ENCODE results near the gene SWSAP1.

Gene SWSAP1

DNA sequence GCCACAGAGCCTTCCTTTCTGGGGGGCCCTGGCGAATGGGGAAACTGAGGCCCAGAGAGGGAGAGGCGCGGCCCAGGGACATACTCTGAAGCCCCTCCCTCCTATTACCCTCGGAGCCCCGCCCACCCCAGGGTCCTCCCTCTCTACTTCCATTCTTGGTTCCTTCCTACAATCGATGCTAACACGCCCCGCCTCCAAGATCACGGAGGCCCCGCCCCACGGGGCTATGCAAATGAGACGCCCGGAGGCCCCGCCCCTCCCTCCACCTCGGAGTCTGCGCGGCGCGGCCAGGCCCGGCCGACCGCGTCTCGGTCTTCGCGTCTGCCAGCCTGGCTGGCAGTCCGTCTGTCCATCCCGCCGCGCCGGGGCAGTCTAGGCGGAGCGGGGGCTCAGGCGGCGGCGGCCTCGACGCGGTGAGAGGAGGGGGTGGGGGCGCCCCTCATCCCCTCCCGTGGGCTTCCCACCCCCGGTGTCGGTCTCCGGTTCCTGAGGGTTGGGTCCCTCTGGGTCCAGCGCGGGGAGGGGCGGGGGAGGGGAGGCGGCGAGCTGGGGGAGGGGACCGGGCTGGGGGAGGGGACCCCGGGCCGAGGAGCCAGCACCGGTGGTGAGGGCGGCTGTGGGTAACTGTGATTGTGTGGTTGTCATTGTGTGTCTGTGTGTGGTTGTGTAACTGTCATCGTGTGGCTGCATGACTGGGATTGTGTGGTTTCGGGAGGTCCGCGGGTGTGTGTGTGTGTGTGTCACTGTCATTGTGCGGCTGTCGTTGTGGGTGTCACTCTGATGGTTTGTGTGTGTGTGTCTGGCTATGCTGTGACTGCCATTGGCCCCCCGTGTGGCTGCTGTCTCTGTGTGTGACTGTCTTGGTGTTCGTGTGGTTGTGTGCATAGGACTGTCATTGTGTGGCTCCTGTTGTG lies 19.0 kb upstream of the SWSAP1 start, which contains the start of gene PLPPR2:
TSS of gene PLPPR2 (plus strand) at position 273 of the 914 bp plus-strand sequence. CDS start 2,242 bp downstream, outside the sequence.
- DNase-seq = peak; percentile 73 to 87 (median 77)

DNA sequence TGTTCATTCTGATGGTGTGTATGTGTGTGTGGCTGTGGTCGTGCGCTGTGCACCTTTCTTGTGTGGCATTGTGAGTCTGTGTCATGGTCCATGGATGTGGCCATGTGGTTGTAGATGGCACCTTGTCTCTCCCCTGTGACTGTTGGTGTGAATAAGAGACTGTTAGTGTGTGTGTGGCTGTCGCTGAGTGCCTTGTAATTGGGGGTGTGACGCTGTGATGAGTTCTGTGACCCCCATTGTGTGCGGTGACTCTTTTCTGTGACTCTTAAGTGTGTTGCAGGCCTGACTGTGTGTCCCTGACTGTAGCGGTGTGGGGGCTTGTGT lies 18.4 kb upstream of the SWSAP1 start:
- no peak for DNase-seq

DNA sequence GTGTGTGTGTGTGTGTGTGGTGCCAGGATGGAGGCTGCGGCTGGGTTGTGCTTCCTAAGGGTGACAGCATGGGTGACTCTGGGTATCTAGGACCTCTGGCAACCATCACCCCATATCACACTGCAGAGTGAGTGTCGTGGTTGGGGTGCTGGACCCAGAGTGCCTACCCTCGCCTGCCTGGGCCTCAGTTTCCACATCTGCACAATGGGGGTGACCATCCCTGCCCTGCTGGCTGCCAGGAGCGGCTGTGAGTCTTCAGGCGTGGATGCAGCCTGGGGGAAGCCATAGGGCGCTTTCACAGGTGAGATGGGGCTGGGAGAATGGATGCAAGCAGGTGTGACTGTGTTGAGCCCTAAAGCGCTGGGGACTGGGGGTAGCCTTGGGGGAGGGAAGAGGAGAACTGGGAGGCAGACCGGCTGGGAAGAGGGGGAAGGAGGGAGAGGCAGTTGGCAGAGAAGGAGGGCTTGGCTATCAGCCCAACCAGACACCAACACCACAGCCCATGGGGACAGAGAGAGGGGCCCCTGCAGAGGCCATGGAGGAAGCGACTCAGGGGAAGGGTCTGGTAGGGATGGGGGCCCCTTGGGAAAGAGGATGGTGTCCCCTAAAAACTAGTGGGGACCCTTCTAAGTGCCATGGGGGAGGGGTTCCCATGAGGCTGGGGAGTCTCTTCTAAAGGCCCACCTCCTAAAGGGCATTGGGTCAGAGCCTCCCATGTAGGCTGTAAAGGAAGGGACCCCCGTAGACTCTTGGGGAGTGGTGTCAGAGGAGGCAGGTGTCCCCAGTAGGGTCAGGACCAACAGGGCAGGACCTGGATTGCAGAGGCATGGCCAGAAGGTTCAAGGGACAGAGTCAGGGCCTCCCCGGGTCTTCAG lies 17.6 kb upstream of the SWSAP1 start:
- no peak for DNase-seq

DNA sequence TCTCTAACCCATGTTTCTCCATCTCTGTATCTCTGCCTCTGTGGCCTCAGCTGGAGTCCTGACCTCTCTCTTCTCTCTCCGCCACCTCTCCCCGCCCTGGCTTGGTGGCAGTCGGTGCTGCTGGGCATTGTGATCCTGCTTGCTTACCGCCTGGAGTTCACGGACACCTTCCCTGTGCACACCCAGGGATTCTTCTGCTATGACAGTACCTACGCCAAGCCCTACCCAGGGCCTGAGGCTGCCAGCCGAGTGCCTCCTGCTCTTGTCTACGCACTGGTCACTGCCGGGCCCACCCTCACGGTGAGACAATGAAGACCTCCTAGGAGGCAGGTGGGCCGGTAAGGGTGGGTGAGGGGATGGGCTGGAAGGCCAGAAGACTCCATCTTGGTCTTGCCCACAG lies 15.0 kb upstream of the SWSAP1 start:
- DNase-seq = no peak

DNA sequence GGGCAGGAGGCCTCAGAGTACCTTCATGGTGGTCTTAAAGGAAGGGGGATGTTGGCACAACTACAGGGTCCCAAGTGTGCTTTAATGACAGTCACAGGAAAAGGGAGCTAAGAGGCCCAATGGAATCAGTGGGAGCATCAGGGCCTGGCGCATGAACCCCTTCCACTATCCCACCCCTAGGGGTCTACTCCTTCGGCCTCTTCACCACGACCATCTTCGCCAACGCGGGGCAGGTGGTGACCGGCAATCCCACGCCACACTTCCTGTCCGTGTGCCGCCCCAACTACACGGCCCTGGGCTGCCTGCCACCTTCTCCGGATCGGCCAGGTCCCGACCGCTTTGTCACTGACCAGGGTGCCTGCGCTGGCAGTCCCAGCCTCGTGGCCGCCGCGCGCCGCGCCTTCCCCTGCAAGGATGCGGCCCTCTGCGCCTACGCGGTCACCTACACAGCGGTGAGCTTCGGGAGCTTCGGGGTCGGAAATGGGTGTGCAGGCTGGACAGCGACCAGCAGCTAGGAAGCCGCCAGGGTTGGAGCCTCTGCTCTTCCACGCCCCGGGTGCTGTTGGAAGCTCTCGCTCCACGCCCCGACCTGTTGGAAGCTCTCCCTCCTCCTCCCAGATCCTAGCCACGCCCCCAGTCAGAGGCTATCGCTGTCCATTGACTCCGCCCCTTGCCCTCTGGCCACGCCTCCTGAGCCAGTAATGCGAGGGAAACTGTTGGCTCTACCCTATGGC lies 13.3 kb upstream of the SWSAP1 start:
- DNase-seq = no peak

DNA sequence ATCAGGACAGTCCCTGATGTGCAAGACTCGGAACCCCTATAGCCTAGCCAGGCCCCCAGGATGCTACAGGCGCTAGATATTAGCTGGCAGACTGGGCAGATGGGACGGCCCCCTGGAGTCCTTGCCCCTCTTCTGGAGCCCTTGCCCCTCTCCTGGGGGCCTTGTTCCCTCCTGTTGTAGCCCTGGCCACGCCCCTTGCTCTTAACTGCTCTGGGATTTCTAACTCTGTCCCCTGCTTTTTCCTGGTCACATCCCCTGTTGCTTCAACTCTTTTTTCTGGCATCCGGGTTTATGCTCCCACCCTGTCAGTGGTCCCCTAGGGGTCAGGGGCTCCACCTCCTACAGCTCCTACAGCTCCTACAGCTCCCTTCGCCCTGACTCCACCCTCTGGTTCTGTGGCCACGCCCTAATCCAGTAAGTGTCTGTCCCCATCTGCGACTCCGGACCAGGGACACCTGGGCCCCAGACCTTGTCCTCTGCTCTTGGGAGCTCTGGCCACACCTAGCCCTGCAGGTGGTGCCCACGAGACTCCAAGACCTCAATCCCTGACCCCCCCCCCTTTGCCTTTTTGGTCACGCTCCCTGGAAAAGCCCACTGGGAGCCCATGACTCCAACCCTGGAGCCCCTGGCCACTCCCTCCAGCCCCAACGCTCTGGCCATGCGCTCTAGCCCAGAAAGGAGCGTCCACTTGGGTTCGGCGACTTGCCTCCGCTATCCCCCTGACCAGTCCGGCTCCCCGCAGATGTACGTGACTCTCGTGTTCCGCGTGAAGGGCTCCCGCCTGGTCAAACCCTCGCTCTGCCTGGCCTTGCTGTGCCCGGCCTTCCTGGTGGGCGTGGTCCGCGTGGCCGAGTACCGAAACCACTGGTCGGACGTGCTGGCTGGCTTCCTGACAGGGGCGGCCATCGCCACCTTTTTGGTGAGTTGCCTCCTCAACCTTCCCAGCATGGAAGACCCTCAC lies 12.4 kb upstream of the SWSAP1 start:
- no peak for DNase-seq

DNA sequence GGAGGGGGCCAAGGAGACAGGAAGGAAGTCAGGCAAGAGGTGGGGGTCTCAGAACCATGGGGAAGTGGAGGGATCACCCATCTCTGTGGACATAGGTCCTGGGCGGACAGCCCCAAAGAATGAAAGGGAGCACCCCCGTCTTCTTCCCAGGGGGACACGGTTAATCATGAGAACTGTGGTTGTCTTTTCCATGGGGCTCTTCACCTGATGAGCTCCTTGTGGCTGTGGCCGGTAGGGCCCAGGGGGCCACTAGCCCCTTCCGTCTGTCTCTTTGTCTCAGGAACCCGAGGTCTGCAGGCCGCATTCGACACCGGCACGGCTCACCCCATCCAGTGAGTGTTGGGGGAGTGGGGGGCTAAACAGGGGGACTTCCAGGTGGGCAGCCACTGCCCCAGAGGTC lies 10.6 kb upstream of the SWSAP1 start:
- no peak for DNase-seq

DNA sequence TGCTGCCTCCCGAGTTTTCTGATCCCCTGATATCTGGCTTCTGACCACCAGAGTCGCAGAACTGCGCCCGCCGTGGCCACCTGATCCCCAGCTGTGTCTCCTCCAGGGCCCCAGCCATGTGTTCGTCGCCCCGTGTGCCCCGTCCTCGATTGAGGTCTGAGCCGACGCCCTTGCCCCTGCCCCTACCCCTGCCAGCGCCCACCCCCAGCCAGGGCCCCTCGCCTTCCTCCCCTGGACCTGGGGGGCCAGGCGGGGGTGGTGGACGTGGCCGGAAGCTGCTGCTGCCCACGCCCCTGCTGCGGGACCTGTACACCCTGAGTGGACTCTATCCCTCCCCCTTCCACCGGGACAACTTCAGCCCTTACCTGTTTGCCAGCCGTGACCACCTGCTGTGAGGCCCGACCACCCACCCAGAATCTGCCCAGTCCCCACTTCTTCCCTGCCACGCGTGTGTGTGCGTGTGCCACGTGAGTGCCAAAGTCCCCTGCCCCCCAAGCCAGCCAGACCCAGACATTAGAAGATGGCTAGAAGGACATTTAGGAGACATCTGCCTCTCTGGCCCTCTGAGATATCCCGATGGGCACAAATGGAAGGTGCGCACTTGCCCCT lies 10.1 kb upstream of the SWSAP1 start:
- no peak for DNase-seq

DNA sequence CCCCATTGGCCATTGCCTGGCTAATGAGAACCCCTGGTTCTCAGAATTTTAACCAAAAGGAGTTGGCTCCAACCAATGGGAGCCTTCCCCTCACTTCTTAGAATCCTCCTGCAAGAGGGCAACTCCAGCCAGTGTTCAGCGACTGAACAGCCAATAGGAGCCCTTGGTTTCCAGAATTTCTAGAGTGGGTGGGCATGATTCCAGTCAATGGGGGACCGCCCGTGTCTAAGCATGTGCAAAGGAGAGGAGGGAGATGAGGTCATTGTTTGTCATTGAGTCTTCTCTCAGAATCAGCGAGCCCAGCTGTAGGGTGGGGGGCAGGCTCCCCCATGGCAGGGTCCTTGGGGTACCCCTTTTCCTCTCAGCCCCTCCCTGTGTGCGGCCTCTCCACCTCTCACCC lies 9.5 kb upstream of the SWSAP1 start:
- DNase-seq = no peak

DNA sequence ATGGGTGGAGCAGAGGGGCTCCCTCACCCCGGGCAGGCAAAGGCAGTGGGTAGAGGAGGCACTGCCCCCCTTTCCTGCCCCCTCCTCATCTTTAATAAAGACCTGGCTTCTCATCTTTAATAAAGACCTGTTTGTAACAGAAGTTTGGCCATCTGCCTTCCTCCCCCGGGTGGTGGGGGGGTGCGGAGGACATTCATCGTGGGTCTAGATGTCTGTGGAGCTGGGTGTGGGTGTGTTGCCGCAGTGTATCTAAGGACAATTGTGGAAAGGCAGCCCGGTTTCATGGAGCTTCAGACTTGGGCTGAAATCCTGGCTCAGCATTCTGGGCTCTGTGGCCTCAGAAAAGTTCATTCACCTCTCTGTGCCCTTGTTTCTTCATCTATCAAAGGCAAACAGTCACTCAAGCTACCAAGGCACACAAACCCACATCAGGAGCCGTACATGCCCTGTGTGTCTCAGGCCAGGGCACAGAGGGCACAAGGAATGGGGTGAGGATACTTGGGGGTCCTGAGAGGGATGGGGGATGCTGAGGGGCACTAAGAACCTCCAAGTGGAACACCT lies 8.8 kb upstream of the SWSAP1 start:
- no peak for DNase-seq

DNA sequence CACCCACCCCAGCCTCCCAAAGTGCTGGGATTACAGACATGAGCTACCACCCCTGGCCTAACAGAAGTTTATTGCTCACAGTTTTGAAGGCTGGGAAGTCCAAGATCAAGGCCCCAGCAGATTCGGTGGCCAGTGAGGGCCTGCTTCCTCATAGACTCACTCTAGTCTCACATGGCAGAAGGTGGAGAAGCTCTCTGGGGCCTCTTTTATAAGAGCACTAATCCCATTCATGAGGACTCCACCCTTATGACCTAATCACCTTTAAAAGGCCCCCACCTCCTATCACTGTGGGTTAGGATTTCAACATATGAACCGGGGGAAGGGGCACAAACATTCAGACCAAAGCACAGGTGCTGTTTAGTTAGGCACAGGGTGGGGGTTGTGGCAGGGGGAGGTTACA lies 6.9 kb upstream of the SWSAP1 start:
- DNase-seq = no peak

DNA sequence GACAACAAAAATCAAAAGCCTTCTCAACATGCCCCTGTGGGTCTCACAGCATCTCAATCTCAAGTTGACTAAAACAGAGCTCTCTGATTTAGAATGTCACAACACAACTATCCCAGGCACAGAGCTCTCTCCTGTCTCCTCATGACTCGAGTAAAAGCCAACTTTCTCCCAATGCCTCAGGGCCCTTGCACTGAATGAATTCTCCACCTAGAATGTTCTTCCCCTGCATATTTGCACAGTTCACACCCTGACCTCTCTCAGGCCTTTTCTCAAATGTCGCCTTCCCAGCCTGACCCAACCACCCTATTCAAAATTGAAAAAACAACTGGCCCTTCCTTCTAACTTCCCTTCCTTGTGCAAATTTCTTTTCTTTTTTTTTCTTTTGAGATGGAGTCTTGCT lies 3.7 kb upstream of the SWSAP1 start:
- DNase-seq = no peak

DNA sequence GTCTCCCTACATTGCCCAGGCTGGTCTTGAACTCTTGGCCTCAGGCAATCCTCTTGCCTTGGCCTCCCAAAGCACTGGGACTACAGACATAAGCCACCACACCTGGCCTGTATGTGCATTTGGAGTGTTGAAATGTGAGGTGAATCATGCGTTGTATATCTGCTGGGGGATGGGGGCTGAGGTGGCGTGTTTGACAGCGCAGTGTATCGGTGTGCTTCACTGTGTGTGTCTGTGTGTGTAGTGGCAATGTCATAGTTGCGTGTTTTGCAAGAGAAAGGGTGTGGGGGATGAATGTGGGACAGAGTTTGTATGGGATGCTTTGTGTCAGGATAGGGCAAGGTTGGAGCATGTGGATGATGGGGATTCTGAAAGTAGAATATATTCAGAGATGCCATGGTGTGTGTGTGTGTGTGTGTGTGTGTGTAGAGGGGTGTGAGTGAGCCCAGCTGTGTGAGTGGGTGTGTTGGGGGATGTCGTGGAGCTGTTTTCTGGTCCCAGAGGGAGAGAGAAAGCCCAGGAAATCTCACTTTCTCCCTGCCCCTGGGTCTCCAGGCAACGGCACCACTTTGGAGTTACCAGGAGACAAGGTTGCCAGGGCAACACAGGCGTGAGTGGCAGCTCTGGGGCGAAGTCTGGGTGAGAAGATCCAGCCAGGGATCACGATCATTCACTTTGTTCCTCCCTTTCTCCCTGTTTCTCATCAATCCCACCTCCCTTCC lies 1.1 kb upstream of the SWSAP1 start:
- DNase-seq = no peak

DNA sequence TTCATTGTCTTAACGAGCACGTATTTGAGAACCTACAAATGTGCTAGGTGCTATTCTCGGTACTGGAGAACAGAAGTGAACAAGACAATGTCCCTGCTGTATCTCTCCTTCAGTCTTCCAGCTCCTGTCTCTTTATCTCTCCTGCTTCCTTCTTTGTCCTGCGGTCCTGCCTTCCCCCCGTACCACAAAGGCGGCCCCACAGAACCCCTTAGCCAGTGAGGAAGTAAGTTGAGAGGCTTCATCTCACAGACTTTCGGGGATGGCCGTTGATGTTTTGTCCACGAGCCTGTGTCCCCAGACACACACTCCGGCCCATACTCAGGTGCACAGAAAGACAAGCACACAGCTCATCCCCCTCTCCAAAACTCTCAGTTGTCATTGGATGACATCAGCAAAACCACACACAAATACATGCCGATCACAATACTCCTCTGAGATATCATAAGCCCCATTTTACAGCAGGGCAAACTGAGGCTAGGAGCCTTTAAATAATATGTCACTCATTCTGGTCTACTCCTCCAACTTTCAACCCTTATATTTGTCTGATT lies 507 bp upstream of the SWSAP1 start:
- peak in 1 of 5 experiments; percentile 43 for DNase-seq

DNA sequence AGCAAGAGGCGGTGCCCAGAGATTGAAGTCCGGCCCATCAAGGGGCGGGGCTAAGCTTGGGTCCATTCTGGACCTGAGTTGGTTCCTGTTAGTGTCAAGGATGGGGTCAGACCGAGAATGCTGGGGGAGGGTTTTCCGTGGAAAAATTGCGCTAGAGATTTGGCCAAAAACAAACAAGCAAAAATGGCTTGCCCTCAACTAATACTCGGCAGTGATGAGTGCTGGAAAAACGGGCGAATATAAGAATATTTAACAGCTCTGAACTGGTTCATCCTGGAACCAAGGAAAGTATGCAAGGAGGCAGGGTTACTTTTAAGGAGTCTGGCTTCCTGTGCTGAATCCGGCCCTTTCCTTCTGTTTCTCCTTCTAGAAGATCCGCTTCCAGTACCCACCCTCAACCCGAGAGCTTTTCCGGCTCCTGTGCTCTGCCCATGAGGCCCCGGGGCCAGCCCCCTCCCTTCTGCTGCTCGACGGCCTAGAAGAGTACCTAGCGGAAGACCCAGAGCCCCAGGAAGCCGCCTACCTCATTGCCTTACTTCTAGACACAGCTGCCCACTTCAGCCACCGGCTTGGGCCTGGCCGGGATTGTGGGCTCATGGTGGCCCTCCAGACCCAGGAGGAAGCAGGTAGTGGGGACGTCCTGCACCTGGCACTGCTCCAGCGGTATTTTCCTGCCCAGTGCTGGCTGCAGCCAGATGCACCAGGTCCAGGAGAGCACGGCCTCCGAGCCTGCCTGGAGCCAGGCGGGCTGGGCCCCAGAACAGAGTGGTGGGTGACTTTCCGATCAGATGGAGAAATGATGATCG lies 880 bp downstream of the SWSAP1 start:
- DNase-seq = peak; percentile 44 to 93 (median 67)

DNA sequence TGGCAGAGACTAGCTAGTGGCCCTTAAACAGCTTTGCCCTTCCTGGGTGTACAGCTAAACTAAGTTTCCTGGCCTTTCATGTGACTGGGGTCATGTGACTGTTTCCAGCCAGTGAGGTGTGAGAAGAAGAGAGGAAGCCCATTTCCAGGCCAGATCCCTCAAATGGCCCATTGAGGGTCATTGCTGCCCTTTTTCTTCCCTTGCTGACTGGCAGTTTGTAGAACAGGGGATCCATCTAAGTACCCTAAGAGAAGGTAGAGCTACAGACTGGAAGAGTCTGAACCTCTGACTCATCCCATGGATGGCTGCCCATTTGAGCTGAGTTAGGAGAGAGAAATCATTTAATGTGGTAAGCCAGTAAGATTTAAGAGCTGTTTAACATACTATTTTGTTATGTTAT lies 2.8 kb downstream of the SWSAP1 start:
- DNase-seq = peak in 1 of 5 experiments; percentile 57

DNA sequence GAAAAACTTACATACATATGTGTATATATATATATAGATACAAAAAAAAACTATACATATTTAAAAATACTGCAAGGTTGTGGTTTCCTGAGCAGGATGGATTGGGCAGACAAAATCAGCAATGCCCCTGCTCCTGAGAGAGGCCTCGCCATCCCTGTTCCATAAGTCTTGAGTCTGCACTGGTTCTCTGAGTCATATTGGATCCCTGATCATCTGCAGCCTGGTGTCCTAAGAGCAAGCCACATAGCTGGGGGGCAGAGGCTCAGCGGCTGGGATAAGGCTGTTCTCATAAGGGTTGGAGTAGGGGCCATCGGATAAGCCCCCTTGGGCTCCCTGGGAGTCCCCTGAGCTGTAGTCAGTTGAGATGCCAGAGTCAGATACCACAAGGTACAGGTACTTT lies 3.3 kb downstream of the SWSAP1 start:
- DNase-seq = no peak

DNA sequence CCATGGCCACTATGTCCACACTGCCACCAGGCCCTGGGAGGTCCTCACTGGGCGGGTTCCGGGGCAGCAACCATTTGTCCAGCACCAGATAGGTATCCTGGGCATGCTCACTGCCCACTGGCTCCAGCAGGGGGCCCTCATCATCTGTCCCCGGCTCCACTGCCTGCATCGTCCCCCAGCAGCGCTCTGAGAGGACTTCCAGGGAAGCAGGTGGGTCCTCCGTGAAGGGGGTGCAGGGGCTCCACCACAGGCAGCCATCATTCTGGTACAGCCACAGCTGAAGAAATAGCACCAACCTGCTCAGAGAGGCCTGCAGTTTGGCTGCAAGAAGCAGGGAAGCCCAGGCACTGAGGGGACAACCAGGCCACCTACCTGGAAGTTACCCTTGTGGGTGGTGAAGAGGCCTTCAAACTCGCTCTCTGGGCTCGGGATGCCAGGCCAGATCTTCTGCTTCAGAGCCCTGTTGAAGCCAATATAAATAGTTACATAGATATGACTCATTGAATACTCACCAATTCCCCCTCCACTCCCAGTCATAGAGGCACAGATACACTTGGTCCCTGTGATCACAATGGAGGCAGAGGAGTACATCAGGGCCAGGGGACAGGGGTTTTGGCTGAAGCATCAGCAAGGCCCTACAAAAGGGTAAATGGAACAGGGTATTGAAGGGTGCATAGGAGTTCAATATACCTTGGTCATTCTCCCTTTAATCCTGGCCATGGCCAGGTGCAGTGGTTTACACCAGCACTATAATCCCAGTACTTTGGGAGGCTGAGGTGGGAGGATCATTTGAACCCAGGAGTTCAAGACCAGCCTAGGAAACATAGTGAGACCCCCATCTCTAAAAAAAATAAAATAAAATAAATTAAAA lies 4.1 kb downstream of the SWSAP1 start:
- peak in 1 of 5 experiments; percentile 24 for DNase-seq

All from T-helper 2 cell (primary cell).